Esophagus squamous epithelium (tissue), 5 donors: ENCODE measurements around the gene CAMK1D. TPM values are rescaled to one million over a fixed set of nuclear protein-coding genes. Genes with fewer than 3 reads are reported as not detected.

Source experiments
- DNase-seq: peaks from one replicate; lab custom pipeline; 2025; lab: John Stamatoyannopoulos, UW
- H3K27ac ChIP-seq, 4 donors: fragments of 200-600 bp; sonication (generic); one replicate each; pipeline ENCODE4 v1.5.1; 2016 to 2019; ENCODE audit warnings: mild to moderate bottlenecking in 1 of 4
- H3K27me3 ChIP-seq, 4 donors: fragments of 200-600 bp; sonication (generic); 1 replicate in 3 of 4; 2 replicates in 1 of 4; pipeline versions ENCODE4 v1.5.1 to v1.6.0; 2017 to 2021; ENCODE audit warnings: antibody characterized with exemption in 1 of 4
- H3K36me3 ChIP-seq, 3 donors: fragments of 200-600 bp; sonication (generic); one replicate each; pipeline ENCODE4 v1.5.1; 2016 to 2019
- H3K4me1 ChIP-seq, 3 donors: fragments of 200-600 bp; sonication (generic); one replicate each; pipeline ENCODE4 v1.5.1; 2017 to 2019
- H3K4me3 ChIP-seq, 4 donors: fragments of 200-600 bp; sonication (generic); 1 replicate in 3 of 4; 2 replicates in 1 of 4; pipeline ENCODE4 v1.5.1; 2016 to 2019; ENCODE audit warnings: mild to moderate bottlenecking in 2 of 4, moderate library complexity in 1 of 4
- H3K9me3 ChIP-seq, 3 donors: fragments of 200-600 bp; sonication (generic); one replicate each; pipeline ENCODE4 v1.5.1; 2016 to 2019
- CTCF ChIP-seq, 6 experiments: fragments of 450-650 bp in 4 of 6; fragments of 200-600 bp in 2 of 6; sonication (generic) in 2 of 6; IDR thresholded peaks; one replicate each; pipeline ENCODE4 v1.5.1; 2016 to 2019; ENCODE audit warnings: antibody characterized with exemption in 6 of 6, mild to moderate bottlenecking in 4 of 6, moderate library complexity in 4 of 6
- POLR2A ChIP-seq, 4 donors: fragments of 450-650 bp; IDR thresholded peaks; one replicate each; pipeline ENCODE4 v1.6.1; 2017; ENCODE audit warnings: antibody characterized with exemption in 4 of 4, mild to moderate bottlenecking in 4 of 4, moderate library complexity in 3 of 4
- WGBS, 2 donors: methylation state at CpG; one replicate each; pipeline ENCODE4 v1.1.5; 2018; 5-methylcytosine and 5-hydroxymethylcytosine counted together
- intact Hi-C: fragments of 100-400 bp; cut with DNase I; formaldehyde crosslinking; loops from one replicate; pipeline ENCODE4 v1.15.0; 2022
- total RNA-seq, 4 donors: library from RNA; depleted of rRNA; stranded (reverse); fragments of >200 nt; gene quantifications; one replicate each; pipeline ENCODE4 v1.1.0, GENCODE V29; 2016
- donor health status: DM: yes; HTN: yes; CAD: no.

Gene CAMK1D
- total RNA-seq, 4 donors from 2014 or later, result 3.8 to 11.8 (median 9.9) TPM

DNA sequence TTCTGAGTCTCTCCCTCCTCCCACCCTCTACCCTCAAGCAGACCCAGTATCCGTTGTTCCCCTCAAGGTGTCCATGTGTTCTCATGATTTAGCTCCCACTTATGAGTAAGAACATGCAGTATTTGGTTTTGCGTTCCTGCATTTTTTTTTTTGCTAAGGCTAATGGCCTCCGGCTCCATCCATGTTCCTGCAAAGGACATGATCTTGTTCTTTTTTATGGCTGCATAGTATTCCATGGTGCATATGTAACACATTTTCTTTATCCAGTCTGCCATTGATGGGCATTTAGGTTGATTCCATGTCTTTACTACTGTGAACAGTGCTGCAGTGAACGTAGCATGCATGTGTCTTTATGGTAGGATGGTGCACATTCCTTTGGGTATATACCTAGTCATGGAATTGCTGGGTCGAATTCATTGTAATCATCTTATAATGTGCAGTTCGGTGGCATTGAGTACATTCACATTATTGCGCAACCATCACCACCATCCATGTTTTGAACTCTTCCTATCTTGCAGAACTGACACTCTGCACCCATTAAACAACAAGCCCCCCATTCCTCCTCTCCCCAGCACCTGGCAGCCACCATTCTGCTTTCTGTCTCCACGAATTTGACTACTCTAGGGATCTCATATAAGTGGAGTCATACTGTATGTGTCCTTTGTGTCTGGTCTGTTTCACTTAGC is 125.5 kb downstream of the CAMK1D start:
- TF ChIP-seq CTCF (IDR thresholded peaks at IDR 0.05) (no peak), POLR2A (IDR thresholded peaks at IDR 0.05) (no peak)
- no peak for DNase-seq
- 90 to 94% methylated on average over 8 of the region's 8 CpGs for WGBS, 2 donors

GRCh38 chr10:12476656-12477055 is 127.3 kb downstream of the CAMK1D start:
- WGBS, 2 donors, result 49 to 54% methylated on average over 3 to 4 of the region's 4 CpGs

More for the DNA sequence above, 125.5 kb downstream of the CAMK1D start:
- H3K27ac ChIP-seq, result no peak overlapping the region
- H3K4me1 ChIP-seq, result no peaks in the 10 kb centered on the region
- no peaks in the 10 kb centered on the region for H3K27me3 ChIP-seq
- H3K36me3 ChIP-seq, result no peaks in the 10 kb centered on the region
- no peak overlapping the region for H3K4me3 ChIP-seq
- H3K9me3 ChIP-seq, result no peaks in the 10 kb centered on the region
- intact Hi-C loops, result no loop called here

DNA sequence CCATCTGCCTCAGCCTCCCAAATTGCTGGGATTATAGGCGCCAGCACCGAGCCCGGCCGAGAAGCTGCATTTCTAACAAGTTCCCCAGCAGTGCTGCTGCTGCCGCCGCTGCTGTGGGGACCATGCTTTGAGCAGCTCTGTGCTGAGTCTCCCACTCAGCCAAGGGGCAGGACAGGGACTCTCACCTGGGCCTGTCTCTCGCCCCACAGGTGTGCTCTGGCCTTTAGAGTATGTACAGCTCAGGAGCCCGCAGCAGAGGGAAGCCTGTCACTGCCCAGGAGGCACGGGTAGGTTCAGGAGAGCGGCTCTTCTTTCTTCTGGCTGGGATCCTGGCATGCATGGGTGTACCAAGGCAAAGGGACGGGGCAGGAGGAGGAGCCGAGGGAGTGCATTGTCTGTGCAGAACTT is 130.1 kb downstream of the CAMK1D start:
- intact Hi-C loops, result no loop called here
- Histone ChIP-seq H3K4me1 (no peaks in the 10 kb centered on the region), H3K4me3 (no peak overlapping the region), H3K9me3 (no peaks in the 10 kb centered on the region), H3K27ac (no peak overlapping the region), H3K27me3 (no peaks in the 10 kb centered on the region), H3K36me3 (no peaks in the 10 kb centered on the region)
- WGBS, 2 donors, result 83 to 100% methylated on average over 2 to 4 of the region's 12 CpGs
- TF ChIP-seq POLR2A (IDR thresholded peaks at IDR 0.05), result no peak
- TF ChIP-seq CTCF (IDR thresholded peaks at IDR 0.05), result no peak
- DNase-seq, result no peak

More at GRCh38 chr10:12476656-12477055, 127.3 kb downstream of the CAMK1D start:
- Histone ChIP-seq H3K36me3 (no peaks in the 10 kb centered on the region), H3K9me3 (no peaks in the 10 kb centered on the region), H3K4me3 (no peak overlapping the region), H3K4me1 (no peaks in the 10 kb centered on the region), H3K27me3 (no peaks in the 10 kb centered on the region), H3K27ac (no peak overlapping the region)
- intact Hi-C loops, result no loop called here
- DNase-seq, result no peak
- TF ChIP-seq CTCF (IDR thresholded peaks at IDR 0.05), result no peak
- no peak for TF ChIP-seq POLR2A (IDR thresholded peaks at IDR 0.05)

- intact Hi-C loops, result no loop called here
- WGBS, 2 donors, result 79 to 98% methylated on average over 3 to 9 of the region's 9 CpGs
- H3K9me3 ChIP-seq, result no peaks in the 10 kb centered on the region
- H3K4me1 ChIP-seq, result no peaks in the 10 kb centered on the region
- DNase-seq, result no peak
- TF ChIP-seq POLR2A (IDR thresholded peaks at IDR 0.05) (no peak), CTCF (IDR thresholded peaks at IDR 0.05) (no peak)
- no peaks in the 10 kb centered on the region for H3K27me3 ChIP-seq
- H3K27ac ChIP-seq, result no peak overlapping the region
- no peaks in the 10 kb centered on the region for H3K36me3 ChIP-seq
- no peak overlapping the region for H3K4me3 ChIP-seq
Measured at GRCh38 chr10:12479924-12480323, 130.6 kb downstream of the CAMK1D start.

DNA sequence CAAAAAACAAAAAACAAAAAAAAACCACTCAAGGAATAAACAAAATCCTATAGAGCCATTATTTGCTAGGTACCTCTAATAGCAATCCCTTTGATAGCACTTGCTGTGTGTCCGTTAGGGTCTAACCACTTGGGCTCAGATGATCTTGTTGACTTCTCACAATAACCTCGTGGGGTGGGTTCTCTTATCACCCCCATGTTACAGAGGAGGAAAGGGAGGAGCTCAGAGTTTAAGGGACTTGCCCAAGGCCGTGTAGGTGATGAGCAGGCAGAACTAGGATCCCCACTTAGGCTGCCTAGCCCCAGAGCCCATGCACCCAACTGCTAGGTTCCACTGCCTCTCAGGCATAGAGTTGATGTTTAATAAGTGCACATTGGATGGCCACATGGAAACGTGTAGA is 131.1 kb downstream of the CAMK1D start:
- Histone ChIP-seq H3K4me1 (peaks cover 0 to 3% (median 0%) of the 10 kb centered on the region in 3 donors), H3K4me3 (no peak overlapping the region), H3K27me3 (no peaks in the 10 kb centered on the region), H3K36me3 (no peaks in the 10 kb centered on the region), H3K27ac (no peak overlapping the region), H3K9me3 (no peaks in the 10 kb centered on the region)
- DNase-seq, result no peak
- TF ChIP-seq POLR2A (IDR thresholded peaks at IDR 0.05), result no peak
- TF ChIP-seq CTCF (IDR thresholded peaks at IDR 0.05), result no peak
- 80 to 84% methylated on average over 4 of the region's 4 CpGs for WGBS, 2 donors
- intact Hi-C loops, result no loop called here
